ENCODE measurements around the gene CD82.
"Not testable (repeated sequence)": the region's sequence is repeated elsewhere in the genome, so short reads cannot be mapped to it uniquely, and the experiment has no call there.

CD82 gene

DNA sequence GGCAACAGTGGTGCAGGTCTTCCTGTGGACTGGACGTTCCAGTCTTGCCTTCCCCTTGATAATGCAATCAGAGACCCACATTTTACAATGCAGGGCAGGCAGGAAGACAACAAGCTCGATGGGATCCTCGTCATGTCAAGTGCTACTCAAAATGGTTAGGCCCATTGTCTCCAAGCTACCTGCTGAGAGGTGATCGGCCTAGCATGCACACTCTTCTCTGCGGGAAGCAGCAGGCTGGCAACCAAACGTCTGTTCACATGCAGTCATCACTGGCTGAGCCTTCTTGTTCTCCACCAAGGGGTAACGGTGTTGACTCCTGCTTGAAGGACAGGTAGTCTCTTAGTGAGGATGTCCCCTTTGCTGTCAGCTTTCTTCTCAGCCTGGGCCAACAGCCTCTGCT, 25.5 kb upstream of the CD82 start:
- no peaks in the 10 kb centered on the region for H3K4me1 Mint-ChIP-seq
- no peaks in the 10 kb centered on the region for H3K9me3 Mint-ChIP-seq
- no peak for DNase-seq
- H3K36me3 Mint-ChIP-seq = no peaks in the 10 kb centered on the region
- H3K4me3 Mint-ChIP-seq = no peak overlapping the region
- CTCF ChIA-PET = interaction anchor here (0.7 to 2.5 kb wide), 11 partner anchors 10 to 406 kb away, joined by 3 to 27 read pairs (median 4); no protein-coding TSS in a partner anchor
- peaks cover 10% of the 10 kb centered on the region for H3K27me3 Mint-ChIP-seq
- H3K27ac Mint-ChIP-seq = no peak overlapping the region

GRCh38 chr11:44540667-44541066, 24.8 kb upstream of the CD82 start:
- Mint-ChIP-seq H3K27ac (no peak overlapping the region), H3K27me3 (peaks cover 14% of the 10 kb centered on the region), H3K36me3 (no peaks in the 10 kb centered on the region), H3K9me3 (no peaks in the 10 kb centered on the region), H3K4me3 (no peak overlapping the region), H3K4me1 (no peaks in the 10 kb centered on the region)
- CTCF ChIA-PET = interaction anchor here (1.1 to 2.5 kb wide), 4 partner anchors 15 to 407 kb away, joined by 4 to 27 read pairs (median 9); no protein-coding TSS in a partner anchor
- no peak for DNase-seq

DNA sequence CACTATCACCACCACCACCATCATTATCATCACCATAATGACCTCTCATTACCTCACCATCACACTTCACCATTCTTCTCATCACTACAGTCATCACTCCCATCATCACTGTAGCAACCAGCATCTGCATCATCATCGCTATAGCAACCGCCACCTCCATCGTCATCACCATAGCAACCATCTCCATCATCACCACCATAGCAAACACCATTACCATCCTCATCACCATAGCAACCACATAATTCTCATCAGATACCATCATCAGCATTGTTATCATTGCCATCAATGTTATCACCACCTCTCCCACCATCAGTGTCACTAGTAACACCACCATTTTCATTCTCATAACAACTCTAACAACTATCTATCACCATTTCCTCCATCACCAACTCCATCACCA, 23.1 kb upstream of the CD82 start:
- no peaks in the 10 kb centered on the region for H3K36me3 Mint-ChIP-seq
- no peaks in the 10 kb centered on the region for H3K9me3 Mint-ChIP-seq
- CTCF ChIA-PET = interaction anchor here (0.5 kb wide), 1 partner anchor 70 kb away, joined by 4 read pairs; no protein-coding TSS in a partner anchor
- H3K4me1 Mint-ChIP-seq = no peaks in the 10 kb centered on the region
- no peak overlapping the region for H3K27ac Mint-ChIP-seq
- H3K27me3 Mint-ChIP-seq = peaks cover 16% of the 10 kb centered on the region
- DNase-seq = no peak
- H3K4me3 Mint-ChIP-seq = no peak overlapping the region

- H3K27ac Mint-ChIP-seq, H3K4me3 Mint-ChIP-seq, H3K4me1 Mint-ChIP-seq, DNase-seq, H3K36me3 Mint-ChIP-seq, H3K9me3 Mint-ChIP-seq: not testable (repeated sequence)
- CTCF ChIA-PET = interaction anchor here (1.2 to 2.0 kb wide), 3 partner anchors 10 to 14 kb away, joined by 3 to 5 read pairs (median 4); no protein-coding TSS in a partner anchor
- H3K27me3 Mint-ChIP-seq = peaks cover 11% of the 10 kb centered on the region
Measured at GRCh38 chr11:44546984-44547383, 18.5 kb upstream of the CD82 start.

DNA sequence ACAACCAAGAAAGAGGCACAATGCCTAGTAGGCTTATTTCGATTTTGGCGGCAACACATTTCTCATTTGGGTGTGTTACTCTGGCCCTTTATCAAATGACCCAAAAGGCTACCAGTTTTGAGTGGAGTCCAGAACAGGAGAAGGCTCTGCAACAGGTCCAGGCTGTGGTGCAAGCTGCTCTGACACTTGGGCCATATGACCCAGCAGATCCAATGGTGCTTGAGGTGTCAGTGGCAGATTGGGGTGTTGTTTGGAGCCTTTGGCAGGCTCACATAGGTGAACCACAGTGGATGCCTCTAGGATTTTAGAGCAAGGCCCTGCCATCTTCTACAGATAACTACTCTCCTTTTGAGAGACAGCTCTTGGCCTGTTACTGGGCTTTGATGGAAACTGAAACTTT, 17.9 kb upstream of the CD82 start:
- peak; percentile 16 for DNase-seq
- CTCF ChIA-PET = interaction anchor here (1.4 to 2.0 kb wide), 2 partner anchors 9 to 15 kb away, joined by 4 to 5 read pairs; no protein-coding TSS in a partner anchor
- H3K9me3 Mint-ChIP-seq, H3K4me1 Mint-ChIP-seq, H3K4me3 Mint-ChIP-seq, H3K27ac Mint-ChIP-seq, H3K36me3 Mint-ChIP-seq: not testable (repeated sequence)
- peaks cover 11% of the 10 kb centered on the region for H3K27me3 Mint-ChIP-seq

DNA sequence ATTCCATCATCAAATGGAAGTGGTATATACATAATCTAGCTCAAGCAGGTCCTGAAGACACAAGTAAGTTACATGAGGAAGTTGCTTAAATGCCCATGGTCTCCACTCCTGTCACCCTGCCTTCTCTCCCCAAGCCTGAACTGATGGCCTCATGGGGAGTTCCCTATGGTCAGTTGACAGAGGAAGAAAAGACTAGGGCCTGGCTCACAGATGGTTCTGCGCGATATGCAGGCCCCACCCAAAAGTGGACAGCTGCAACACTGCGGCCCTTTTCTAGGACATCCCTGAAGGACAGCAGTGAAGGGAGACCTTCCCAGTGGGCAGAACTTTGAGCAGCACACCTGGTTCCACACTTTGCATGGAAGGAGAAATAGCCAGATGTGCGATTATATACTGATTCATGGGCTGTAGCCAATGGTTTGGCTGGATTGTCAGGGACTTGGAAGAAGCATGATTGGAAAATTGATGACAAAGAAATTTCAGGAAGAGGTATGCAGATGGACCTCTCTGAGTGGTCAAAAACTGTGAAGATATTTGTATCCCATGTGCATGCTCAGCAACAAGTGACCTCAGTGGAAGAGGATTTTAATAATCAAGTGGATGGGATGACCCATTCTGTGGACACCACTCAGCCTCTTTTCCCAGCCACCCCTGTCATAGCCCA, 17.3 kb upstream of the CD82 start:
- H3K9me3 Mint-ChIP-seq = no peaks in the 10 kb centered on the region
- no peaks in the 10 kb centered on the region for H3K36me3 Mint-ChIP-seq
- no peaks in the 10 kb centered on the region for H3K4me1 Mint-ChIP-seq
- peaks cover 11% of the 10 kb centered on the region for H3K27me3 Mint-ChIP-seq
- no peak overlapping the region for H3K4me3 Mint-ChIP-seq
- no peak overlapping the region for H3K27ac Mint-ChIP-seq
- CTCF ChIA-PET = interaction anchor here (1.4 kb wide), 1 partner anchor 8 kb away, joined by 5 read pairs; no protein-coding TSS in a partner anchor
- DNase-seq = peak; percentile 8

DNA sequence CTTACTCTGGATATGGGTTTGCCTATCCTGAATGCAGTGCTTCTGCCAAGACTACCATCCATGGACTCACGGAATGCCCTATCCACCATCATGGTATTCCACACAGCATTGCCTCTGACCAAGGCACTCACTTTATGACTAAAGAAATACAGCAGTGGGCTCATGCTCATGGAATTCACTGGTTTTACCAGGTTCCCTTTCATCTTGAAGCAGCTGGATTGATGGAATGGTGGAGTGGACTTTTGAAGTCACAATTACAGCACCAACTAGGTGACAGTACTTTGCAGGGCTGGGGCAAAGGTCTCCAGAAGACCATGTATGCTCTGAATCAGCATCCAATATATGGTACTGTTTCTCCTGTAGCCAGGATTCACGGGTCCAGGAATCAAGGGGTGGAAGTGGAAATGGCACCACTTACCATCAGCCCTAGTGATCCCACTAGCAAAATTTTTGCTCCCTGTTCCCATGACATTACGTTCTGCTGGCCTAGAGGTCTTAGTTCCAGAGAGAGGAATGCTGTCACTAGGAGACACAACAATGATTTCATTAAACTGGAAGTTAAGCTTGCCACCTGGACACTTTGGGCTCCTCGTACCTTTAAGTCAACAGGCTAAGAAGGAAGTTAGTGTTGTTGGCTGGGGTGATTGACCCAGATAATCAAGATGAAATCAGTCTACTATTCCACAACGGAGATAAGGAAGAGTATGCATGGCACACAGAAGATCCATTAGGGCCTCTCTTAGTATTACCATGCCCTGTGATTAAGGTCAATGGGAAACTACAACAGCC, 16.3 kb upstream of the CD82 start:
- CTCF ChIA-PET = interaction anchor here (1.0 kb wide), 1 partner anchor 9 kb away, joined by 3 read pairs; no protein-coding TSS in a partner anchor
- not testable (repeated sequence) for H3K9me3 Mint-ChIP-seq, H3K36me3 Mint-ChIP-seq, H3K4me1 Mint-ChIP-seq, H3K27ac Mint-ChIP-seq, H3K4me3 Mint-ChIP-seq
- DNase-seq = peak; percentile 3
- H3K27me3 Mint-ChIP-seq = peaks cover 14% of the 10 kb centered on the region

GRCh38 chr11:44550123-44550522, 15.3 kb upstream of the CD82 start:
- no peak overlapping the region for H3K27ac Mint-ChIP-seq
- H3K4me3 Mint-ChIP-seq = no peak overlapping the region
- CTCF ChIA-PET = interaction anchor here (0.9 to 1.0 kb wide), 2 partner anchors 10 to 361 kb away, joined by 3 to 4 read pairs; no protein-coding TSS in a partner anchor
- no peaks in the 10 kb centered on the region for H3K9me3 Mint-ChIP-seq
- no peaks in the 10 kb centered on the region for H3K4me1 Mint-ChIP-seq
- H3K27me3 Mint-ChIP-seq = peaks cover 12% of the 10 kb centered on the region
- no peak for DNase-seq
- no peaks in the 10 kb centered on the region for H3K36me3 Mint-ChIP-seq

- Mint-ChIP-seq H3K27ac (no peak overlapping the region), H3K4me1 (no peaks in the 10 kb centered on the region), H3K27me3 (peaks cover 5% of the 10 kb centered on the region), H3K9me3 (no peaks in the 10 kb centered on the region), H3K36me3 (no peaks in the 10 kb centered on the region), H3K4me3 (no peak overlapping the region)
- DNase-seq = peak; percentile 11
- CTCF ChIA-PET = interaction anchor here (1.3 to 21.5 kb wide), 2 partner anchors 62 to 71 kb away, joined by 4 to 403 read pairs; no protein-coding TSS in a partner anchor
Measured at GRCh38 chr11:44551456-44552139, 13.9 kb upstream of the CD82 start.

- DNase-seq = peak; percentile 15
- CTCF ChIA-PET = interaction anchor here (1.1 to 21.5 kb wide), 11 partner anchors 10 to 356 kb away, joined by 3 to 403 read pairs (median 15); no protein-coding TSS in a partner anchor
Measured at GRCh38 chr11:44555031-44555800, 10.2 kb upstream of the CD82 start.

DNA sequence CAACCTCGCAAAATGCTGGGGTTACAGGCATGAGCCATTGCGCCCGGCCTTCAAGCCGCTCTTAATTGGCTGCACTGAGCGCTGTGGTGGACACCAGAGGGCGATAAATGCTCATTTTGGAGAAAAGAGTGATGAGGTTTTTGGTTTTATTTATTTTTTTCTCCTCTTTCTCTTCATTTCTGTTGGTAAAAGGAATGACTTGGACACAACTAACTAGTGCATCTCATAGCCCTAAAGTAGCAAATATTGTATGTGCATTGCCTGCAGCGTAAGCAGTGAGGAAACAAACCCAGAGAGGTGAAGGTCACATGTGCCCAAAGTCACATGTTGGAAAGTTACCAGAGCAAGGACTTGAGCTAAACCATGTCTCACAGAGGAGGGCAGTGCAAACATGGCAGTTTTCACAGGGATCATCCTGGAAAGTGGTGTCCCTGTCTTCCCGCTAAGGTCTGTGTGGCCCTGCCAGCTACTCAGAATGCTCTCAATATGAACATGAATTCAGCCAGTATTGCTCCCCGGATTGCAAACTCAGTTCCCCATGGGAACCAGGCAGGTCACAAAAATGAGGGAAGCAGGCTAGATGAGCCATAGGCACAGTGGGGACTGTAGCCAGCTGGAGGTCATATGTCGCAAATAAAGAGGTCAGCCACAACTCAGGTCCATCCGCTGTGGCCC, 8.6 kb upstream of the CD82 start:
- Mint-ChIP-seq H3K4me3 (no peak overlapping the region), H3K27me3 (peaks cover 5% of the 10 kb centered on the region), H3K9me3 (no peaks in the 10 kb centered on the region), H3K27ac (no peak overlapping the region), H3K4me1 (peaks cover 32% of the 10 kb centered on the region), H3K36me3 (no peaks in the 10 kb centered on the region)
- CTCF ChIA-PET = interaction anchor here (0.7 to 21.5 kb wide), 31 partner anchors 9 to 373 kb away, joined by 3 to 403 read pairs (median 4); partner anchors contain the start of gene CD82
- peak; percentile 76 for DNase-seq

More at GRCh38 chr11:44555031-44555800, 10.2 kb upstream of the CD82 start:
- H3K36me3 Mint-ChIP-seq = no peaks in the 10 kb centered on the region
- H3K27ac Mint-ChIP-seq = no peak overlapping the region
- peaks cover 5% of the 10 kb centered on the region for H3K27me3 Mint-ChIP-seq
- H3K9me3 Mint-ChIP-seq = no peaks in the 10 kb centered on the region
- H3K4me1 Mint-ChIP-seq = peaks cover 18% of the 10 kb centered on the region
- no peak overlapping the region for H3K4me3 Mint-ChIP-seq

- CTCF ChIA-PET = interaction anchor here (0.7 to 21.5 kb wide), 27 partner anchors 8 to 372 kb away, joined by 3 to 403 read pairs (median 5); partner anchors contain the start of gene CD82
- peaks cover 5% of the 10 kb centered on the region for H3K27me3 Mint-ChIP-seq
- H3K4me1 Mint-ChIP-seq = peaks cover 32% of the 10 kb centered on the region
- no peaks in the 10 kb centered on the region for H3K9me3 Mint-ChIP-seq
- no peak overlapping the region for H3K27ac Mint-ChIP-seq
- no peaks in the 10 kb centered on the region for H3K36me3 Mint-ChIP-seq
- DNase-seq = no peak
- no peak overlapping the region for H3K4me3 Mint-ChIP-seq
Measured at GRCh38 chr11:44557464-44557863, 8.0 kb upstream of the CD82 start.
